Sigmoid colon (tissue), 7 donors: ENCODE data around the gene SDC1. TPM values are rescaled to one million over a fixed set of nuclear protein-coding genes. Genes with fewer than 3 reads are reported as not detected.

ENCODE experiments used
- DNase-seq: peaks from one replicate; pipeline ENCODE4 v3.0.0-alpha.2; 2019
- H3K27ac ChIP-seq, 4 donors: fragments of 200-600 bp; sonication (generic); one replicate each; pipeline ENCODE4 v1.5.1; 2016 to 2019; ENCODE audit warnings: mild to moderate bottlenecking in 1 of 4
- H3K27me3 ChIP-seq, 3 donors: fragments of 200-600 bp; sonication (generic); one replicate each; pipeline ENCODE4 v1.5.1; 2019; ENCODE audit warnings: mild to moderate bottlenecking in 1 of 3
- H3K36me3 ChIP-seq, 4 donors: fragments of 200-600 bp; sonication (generic); one replicate each; pipeline ENCODE4 v1.5.1; 2016 to 2019
- H3K4me1 ChIP-seq, 4 donors: fragments of 200-600 bp; sonication (generic); one replicate each; pipeline ENCODE4 v1.5.1; 2017 to 2019
- H3K4me3 ChIP-seq, 4 donors: fragments of 200-600 bp; sonication (generic); one replicate each; pipeline ENCODE4 v1.5.1; 2017 to 2019; ENCODE audit warnings: mild to moderate bottlenecking in 2 of 4, moderate library complexity in 1 of 4
- H3K9me3 ChIP-seq, 4 donors: fragments of 200-600 bp in 3 of 4; sonication (generic) in 3 of 4; one replicate each; pipeline versions ENCODE4 v1.5.1 to v1.6.1; 2013 to 2019
- EP300 ChIP-seq, 4 donors: sonication (generic); formaldehyde crosslinking; IDR thresholded peaks; one replicate each; pipeline ENCODE4 v1.6.1; 2017; ENCODE audit warnings: antibody characterized with exemption in 4 of 4
- POLR2A ChIP-seq, 2 donors: fragments of 450-650 bp; IDR thresholded peaks; one replicate each; pipeline ENCODE4 v1.6.1; 2016; ENCODE audit warnings: antibody characterized with exemption in 2 of 2, mild to moderate bottlenecking in 2 of 2, moderate library complexity in 2 of 2
- POLR2AphosphoS5 ChIP-seq, 4 donors: sonication (generic); formaldehyde crosslinking; IDR thresholded peaks; one replicate each; pipeline ENCODE4 v1.6.1; 2017; ENCODE audit warnings: antibody characterized with exemption in 4 of 4
- WGBS, 2 donors: extraction: QIAGEN DNeasy Blood & Tissue Kit; methylation state at CpG; one replicate each; pipeline ENCODE4 v1.1.7; 2013; 5-methylcytosine and 5-hydroxymethylcytosine counted together
- intact Hi-C: fragments of 100-400 bp; cut with DNase I; formaldehyde crosslinking; loops from one replicate; pipeline ENCODE4 v1.15.1; 2023
- polyA plus RNA-seq, 3 donors: library from polyadenylated mRNA; stranded (reverse); fragments of 200-250 nt; gene quantifications; one replicate each; pipeline ENCODE4 v1.2.3, GENCODE V29; 2013
- total RNA-seq, 4 donors: library from RNA; depleted of rRNA; stranded (reverse); fragments of >200 nt; gene quantifications; one replicate each; pipeline ENCODE4 v1.1.0, GENCODE V29; 2016
- TF ChIP-seq, protein P1 (sequence below), 4 experiments: fragments of 450-650 bp in 3 of 4; fragments of 200-600 bp in 1 of 4; IDR thresholded peaks; one replicate each; pipeline ENCODE4 v1.5.1; 2016 to 2019; ENCODE audit warnings: antibody characterized with exemption in 4 of 4, mild to moderate bottlenecking in 3 of 4, moderate library complexity in 2 of 4
- donor health status: healthy with polysubstance abuse.
- donor health status: Bipolar disorder and iron deficiency.
- donor health status: healthy.

SDC1 gene
- total and polyA plus RNA-seq, 7 donors = 0.33 to 104 (median 8.0) TPM; not detected in 1

- WGBS, 2 donors = 93 to 94% methylated on average over 8 of the region's 8 CpGs
Measured at GRCh38 chr2:20175267-20175666, 49.7 kb downstream of the SDC1 start.

GRCh38 chr2:20174410-20174809, 50.5 kb downstream of the SDC1 start:
- TF ChIP-seq EP300 (IDR thresholded peaks at IDR 0.05) = no peak
- no peak for TF ChIP-seq POLR2A (IDR thresholded peaks at IDR 0.05)
- TF ChIP-seq, protein P1, sequence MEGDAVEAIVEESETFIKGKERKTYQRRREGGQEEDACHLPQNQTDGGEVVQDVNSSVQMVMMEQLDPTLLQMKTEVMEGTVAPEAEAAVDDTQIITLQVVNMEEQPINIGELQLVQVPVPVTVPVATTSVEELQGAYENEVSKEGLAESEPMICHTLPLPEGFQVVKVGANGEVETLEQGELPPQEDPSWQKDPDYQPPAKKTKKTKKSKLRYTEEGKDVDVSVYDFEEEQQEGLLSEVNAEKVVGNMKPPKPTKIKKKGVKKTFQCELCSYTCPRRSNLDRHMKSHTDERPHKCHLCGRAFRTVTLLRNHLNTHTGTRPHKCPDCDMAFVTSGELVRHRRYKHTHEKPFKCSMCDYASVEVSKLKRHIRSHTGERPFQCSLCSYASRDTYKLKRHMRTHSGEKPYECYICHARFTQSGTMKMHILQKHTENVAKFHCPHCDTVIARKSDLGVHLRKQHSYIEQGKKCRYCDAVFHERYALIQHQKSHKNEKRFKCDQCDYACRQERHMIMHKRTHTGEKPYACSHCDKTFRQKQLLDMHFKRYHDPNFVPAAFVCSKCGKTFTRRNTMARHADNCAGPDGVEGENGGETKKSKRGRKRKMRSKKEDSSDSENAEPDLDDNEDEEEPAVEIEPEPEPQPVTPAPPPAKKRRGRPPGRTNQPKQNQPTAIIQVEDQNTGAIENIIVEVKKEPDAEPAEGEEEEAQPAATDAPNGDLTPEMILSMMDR (IDR thresholded peaks at IDR 0.05) = no peak
- no peak for TF ChIP-seq POLR2AphosphoS5 (IDR thresholded peaks at IDR 0.05)
- 95% methylated on average over 2 of the region's 2 CpGs for WGBS, 2 donors
- intact Hi-C loops = no loop called here
- H3K27me3 ChIP-seq = no peaks in the 10 kb centered on the region
- no peak for DNase-seq
- no peak overlapping the region for H3K4me3 ChIP-seq
- no peak overlapping the region for H3K27ac ChIP-seq
- no peaks in the 10 kb centered on the region for H3K36me3 ChIP-seq
- no peaks in the 10 kb centered on the region for H3K9me3 ChIP-seq
- H3K4me1 ChIP-seq = no peaks in the 10 kb centered on the region

More at GRCh38 chr2:20175267-20175666, 49.7 kb downstream of the SDC1 start:
- intact Hi-C loops = no loop called here
- Histone ChIP-seq H3K27me3 (no peaks in the 10 kb centered on the region), H3K9me3 (no peaks in the 10 kb centered on the region), H3K36me3 (no peaks in the 10 kb centered on the region), H3K27ac (no peak overlapping the region), H3K4me1 (no peaks in the 10 kb centered on the region), H3K4me3 (no peak overlapping the region)
- DNase-seq = no peak
- TF ChIP-seq, protein P1 (IDR thresholded peaks at IDR 0.05) = no peak
- TF ChIP-seq POLR2AphosphoS5 (IDR thresholded peaks at IDR 0.05) (no peak), EP300 (IDR thresholded peaks at IDR 0.05) (no peak), POLR2A (IDR thresholded peaks at IDR 0.05) (no peak)

DNA sequence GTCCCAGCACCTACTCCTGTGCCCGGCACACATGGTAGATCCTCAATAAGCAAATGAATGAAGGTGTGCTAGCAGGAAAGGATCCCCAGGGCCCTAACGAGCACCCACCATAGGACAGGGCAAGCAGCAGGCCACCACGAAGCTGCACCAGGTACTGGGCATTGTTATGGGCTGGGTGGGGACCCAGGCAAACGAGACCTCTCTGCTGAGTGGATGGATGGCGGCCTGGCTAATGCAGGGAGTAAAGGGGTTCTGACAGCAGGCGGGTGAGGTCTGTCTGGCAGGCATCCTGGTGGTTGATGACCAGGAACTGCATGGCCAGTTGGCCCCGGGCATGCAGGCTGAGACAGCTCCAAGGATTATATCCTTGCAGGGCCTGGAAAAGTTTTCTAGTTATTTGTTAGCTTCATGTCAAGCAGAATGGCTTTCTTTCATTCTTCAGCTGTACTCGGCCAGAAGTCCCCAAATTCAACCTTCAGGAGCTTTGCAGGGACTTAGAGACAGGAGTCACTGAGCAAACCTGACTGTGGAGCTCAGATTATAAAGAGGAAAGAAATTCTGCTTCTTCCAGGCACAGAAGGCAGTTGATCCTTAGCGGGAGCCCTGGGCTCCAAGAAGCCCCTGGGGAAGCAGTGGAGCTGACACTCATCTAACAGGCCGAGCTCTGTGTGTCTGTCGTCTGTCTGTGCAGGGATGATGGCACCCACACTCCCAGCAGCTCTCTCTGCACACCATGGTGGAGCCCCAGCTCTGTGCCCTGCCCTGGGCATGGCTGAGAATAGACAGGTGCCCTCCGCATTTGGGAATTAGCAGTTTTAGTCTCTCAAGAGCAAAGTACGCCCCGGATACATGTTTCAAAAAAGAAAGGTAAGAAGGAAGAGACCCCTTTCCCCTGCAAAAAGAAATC, 51.2 kb downstream of the SDC1 start:
- WGBS, 2 donors = 85 to 89% methylated on average over 14 of the region's 14 CpGs
- TF ChIP-seq, protein P1 (IDR thresholded peaks at IDR 0.05) = no peak
- TF ChIP-seq POLR2AphosphoS5 (IDR thresholded peaks at IDR 0.05) (no peak), EP300 (IDR thresholded peaks at IDR 0.05) (no peak), POLR2A (IDR thresholded peaks at IDR 0.05) (no peak)

GRCh38 chr2:20173064-20173463, 51.9 kb downstream of the SDC1 start:
- TF ChIP-seq POLR2A (IDR thresholded peaks at IDR 0.05) (no peak), EP300 (IDR thresholded peaks at IDR 0.05) (no peak), POLR2AphosphoS5 (IDR thresholded peaks at IDR 0.05) (no peak)
- TF ChIP-seq, protein P1 (IDR thresholded peaks at IDR 0.05) = no peak
- Histone ChIP-seq H3K9me3 (no peaks in the 10 kb centered on the region), H3K27me3 (no peaks in the 10 kb centered on the region), H3K4me1 (no peaks in the 10 kb centered on the region), H3K36me3 (no peaks in the 10 kb centered on the region), H3K27ac (no peak overlapping the region), H3K4me3 (no peak overlapping the region)
- 93 to 95% methylated on average over 5 of the region's 5 CpGs for WGBS, 2 donors
- no peak for DNase-seq
- intact Hi-C loops = no loop called here

More for the DNA sequence above, 51.2 kb downstream of the SDC1 start:
- Histone ChIP-seq H3K27me3 (no peaks in the 10 kb centered on the region), H3K36me3 (no peaks in the 10 kb centered on the region), H3K27ac (no peak overlapping the region), H3K9me3 (no peaks in the 10 kb centered on the region), H3K4me1 (no peaks in the 10 kb centered on the region), H3K4me3 (no peak overlapping the region)
- no peak for DNase-seq
- intact Hi-C loops = no loop called here
